Measurements from ENCODE around the gene SDK1. TPM values are rescaled to one million over a fixed set of nuclear protein-coding genes. Genes with fewer than 3 reads are reported as not detected.

Gene SDK1
- total and polyA plus RNA-seq, 12 donors = 1.0 to 5.3 (median 3.2) TPM

DNA sequence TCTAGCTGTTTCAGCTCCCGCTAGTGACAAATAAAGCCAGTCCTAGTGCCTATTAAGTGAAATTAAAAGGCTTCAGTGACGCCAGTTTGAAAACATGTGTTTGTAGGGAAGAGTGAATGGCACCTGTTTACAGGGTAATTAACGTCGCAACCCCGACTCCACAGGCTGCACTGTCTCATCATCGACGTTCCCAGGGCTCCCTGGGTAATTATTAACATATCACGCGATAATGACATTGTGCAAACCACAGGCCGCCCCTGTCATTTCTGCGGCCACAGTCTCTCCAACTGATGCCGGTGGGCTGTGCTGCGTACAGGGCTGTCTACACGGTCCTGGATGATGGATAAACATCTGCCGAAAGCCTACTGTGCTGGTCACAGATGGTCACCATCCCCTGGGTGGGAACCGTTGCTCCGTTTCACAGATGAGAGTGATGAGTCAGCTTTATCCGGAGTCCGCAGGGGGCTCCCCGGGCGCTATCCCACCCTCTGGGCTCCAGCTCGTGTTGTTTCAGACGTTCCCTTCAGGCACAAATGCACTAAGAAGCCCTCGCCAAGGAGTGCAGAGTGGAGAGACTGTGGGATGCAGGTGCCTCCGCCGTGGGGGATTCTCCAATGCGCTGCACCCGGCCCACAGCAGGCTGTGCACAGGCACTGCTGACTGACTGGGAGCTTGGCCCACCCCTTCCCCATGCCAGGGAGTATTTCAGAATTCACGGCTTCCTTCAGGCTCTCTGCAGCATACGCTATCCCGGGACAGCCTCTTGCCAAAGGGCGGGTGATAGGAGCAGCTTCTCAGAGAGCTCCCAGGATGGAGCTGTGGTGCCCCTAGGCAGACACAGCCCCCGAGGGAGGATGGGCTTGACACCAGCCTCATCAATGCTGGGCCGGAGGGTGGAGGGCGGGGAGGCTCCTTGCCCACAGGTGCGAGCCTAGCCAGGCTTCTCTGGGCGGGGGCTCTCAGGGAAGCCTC, 889.2 kb downstream of the SDK1 start:
- WGBS, 2 donors = 82 to 84% methylated on average over 37 of the region's 37 CpGs
- H3K4me3 ChIP-seq = no peak overlapping the region
- TF ChIP-seq CTCF (IDR thresholded peaks at IDR 0.05) = no peak
- ATAC-seq (peak in 1 of 8 donors; percentile 24), DNase-seq (no peak)
- H3K27ac ChIP-seq = no peak overlapping the region
- intact Hi-C loops (cut with DNase I) = no loop called here
- H3K36me3 ChIP-seq = no peaks in the 10 kb centered on the region
- H3K27me3 ChIP-seq = no peaks in the 10 kb centered on the region
- H3K4me1 ChIP-seq = peaks cover 0 to 5% (median 0%) of the 10 kb centered on the region in 9 donors
- H3K9me3 ChIP-seq = no peaks in the 10 kb centered on the region

- TF ChIP-seq CTCF (IDR thresholded peaks at IDR 0.05) = no peak
- Histone ChIP-seq H3K9me3 (no peaks in the 10 kb centered on the region), H3K4me3 (no peak overlapping the region), H3K4me1 (peaks cover 0 to 5% (median 0%) of the 10 kb centered on the region in 9 donors), H3K36me3 (no peaks in the 10 kb centered on the region), H3K27me3 (no peaks in the 10 kb centered on the region), H3K27ac (no peak overlapping the region)
- ATAC-seq (peak in 1 of 8 donors; percentile 31), DNase-seq (no peak)
- intact Hi-C loops (cut with DNase I) = no loop called here
- 84 to 87% methylated on average over 19 of the region's 19 CpGs for whole genome bisulfite sequencing, 2 donors
These were observed 890.0 kb downstream of the SDK1 start for GRCh38 chr7:4191046-4191445.

DNA sequence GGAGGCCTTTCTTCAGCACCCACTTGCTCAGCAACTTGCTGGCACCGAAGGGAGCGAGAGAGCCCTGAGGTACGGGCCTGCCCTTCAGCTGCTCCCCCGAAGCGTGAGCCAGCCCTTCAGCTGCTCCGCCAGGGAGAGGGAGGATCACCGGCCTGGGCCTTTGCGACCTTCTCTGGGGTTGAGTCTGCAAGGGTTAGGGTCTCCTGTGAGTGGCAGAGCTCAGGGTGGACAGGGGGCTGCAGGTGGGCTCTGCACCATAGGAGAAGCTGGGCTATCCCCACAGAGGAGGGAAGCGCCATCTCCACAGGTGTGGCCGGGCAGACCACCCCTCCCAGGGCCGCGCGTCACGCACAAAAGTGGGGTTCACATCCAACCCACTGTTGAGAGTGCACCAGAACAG, 890.5 kb downstream of the SDK1 start:
- intact Hi-C loops (cut with DNase I) = no loop called here
- peaks cover 0 to 5% (median 0%) of the 10 kb centered on the region in 9 donors for H3K4me1 ChIP-seq
- no peak overlapping the region for H3K4me3 ChIP-seq
- no peak for TF ChIP-seq CTCF (IDR thresholded peaks at IDR 0.05)
- H3K27me3 ChIP-seq = no peaks in the 10 kb centered on the region
- ATAC-seq (no peak), DNase-seq (no peak)
- no peak overlapping the region for H3K27ac ChIP-seq
- WGBS, 2 donors = 92 to 98% methylated on average over 14 of the region's 14 CpGs
- no peaks in the 10 kb centered on the region for H3K36me3 ChIP-seq
- H3K9me3 ChIP-seq = no peaks in the 10 kb centered on the region

- Histone ChIP-seq H3K27me3 (no peaks in the 10 kb centered on the region), H3K4me3 (no peak overlapping the region), H3K36me3 (no peaks in the 10 kb centered on the region), H3K9me3 (peaks cover 0 to 8% (median 0%) of the 10 kb centered on the region in 11 donors), H3K27ac (no peak overlapping the region), H3K4me1 (no peaks in the 10 kb centered on the region)
- 79 to 87% methylated on average over 7 of the region's 7 CpGs for WGBS, 2 donors
- ATAC-seq (no peak), DNase-seq (no peak)
- no peak for TF ChIP-seq CTCF (IDR thresholded peaks at IDR 0.05)
- intact Hi-C loops (cut with DNase I) = no loop called here
These were observed 894.6 kb downstream of the SDK1 start for GRCh38 chr7:4195660-4196059.

Measured in heart right ventricle (tissue), 16 donors.